BE2C (cell line): ENCODE results near the gene CHRNA4.

ENCODE experiments used
- DNase-seq: peaks from one replicate; pipeline ENCODE4 v3.0.0-alpha.2; 2020
- H3K27me3 ChIP-seq: fragments of 250-450 bp; sonication (Bioruptor Pico); 2 replicates; pipeline ENCODE4 v1.5.1; 2020; ENCODE audit warnings: mild to moderate bottlenecking
- H3K36me3 ChIP-seq: fragments of 250-450 bp; sonication (Bioruptor Pico); 2 replicates; pipeline ENCODE4 v1.5.1; 2020; ENCODE audit warnings: mild to moderate bottlenecking
- H3K4me1 ChIP-seq: fragments of 250-450 bp; sonication (Bioruptor Pico); 2 replicates; pipeline ENCODE4 v1.5.1; 2020
- H3K4me3 ChIP-seq: 2 replicates; pipeline ENCODE4 v1.5.1; 2011; ENCODE audit warnings: low read depth, low read length
- H3K9me3 ChIP-seq: fragments of 250-450 bp; sonication (Bioruptor Pico); 2 replicates; pipeline ENCODE4 v1.5.1; 2020
- TF ChIP-seq, protein P1 (sequence below): IDR thresholded peaks from 2 replicates; pipeline ENCODE4 v1.5.1; 2012; ENCODE audit warnings: mild to moderate bottlenecking, low read depth, low read length

The CHRNA4 gene

DNA sequence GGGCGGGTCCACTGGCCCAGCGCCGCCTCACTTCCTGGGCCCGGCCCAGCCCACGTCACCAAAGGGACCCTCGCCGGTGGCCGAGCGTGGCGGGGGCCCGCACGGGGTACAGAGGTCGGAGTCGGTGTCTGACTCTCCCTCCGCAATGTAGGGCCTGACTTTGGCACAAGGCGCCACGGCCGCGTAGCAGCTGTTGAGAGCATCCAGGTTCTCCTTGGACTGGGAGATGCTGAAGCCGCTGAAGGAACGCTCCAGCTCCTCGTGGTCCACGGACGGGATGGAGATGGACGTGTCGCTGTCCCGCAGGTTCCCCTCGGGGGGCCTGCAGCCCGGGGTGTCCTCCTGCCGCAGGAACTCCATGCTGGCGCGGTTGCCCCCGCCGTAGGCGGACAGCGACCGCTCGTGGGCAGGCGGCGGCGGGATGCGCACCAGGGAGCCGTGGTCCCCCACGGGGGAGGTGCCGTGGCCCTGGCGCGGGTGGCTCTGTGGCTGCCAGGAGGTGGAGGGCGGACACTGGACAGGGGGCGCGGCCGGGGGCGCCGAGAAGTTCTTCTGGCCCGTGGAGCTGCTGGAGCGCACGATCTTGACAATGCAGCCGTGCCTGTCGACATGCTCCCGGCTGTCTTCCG, 45.6 kb upstream of the CHRNA4 start:
- TF ChIP-seq, protein P1, sequence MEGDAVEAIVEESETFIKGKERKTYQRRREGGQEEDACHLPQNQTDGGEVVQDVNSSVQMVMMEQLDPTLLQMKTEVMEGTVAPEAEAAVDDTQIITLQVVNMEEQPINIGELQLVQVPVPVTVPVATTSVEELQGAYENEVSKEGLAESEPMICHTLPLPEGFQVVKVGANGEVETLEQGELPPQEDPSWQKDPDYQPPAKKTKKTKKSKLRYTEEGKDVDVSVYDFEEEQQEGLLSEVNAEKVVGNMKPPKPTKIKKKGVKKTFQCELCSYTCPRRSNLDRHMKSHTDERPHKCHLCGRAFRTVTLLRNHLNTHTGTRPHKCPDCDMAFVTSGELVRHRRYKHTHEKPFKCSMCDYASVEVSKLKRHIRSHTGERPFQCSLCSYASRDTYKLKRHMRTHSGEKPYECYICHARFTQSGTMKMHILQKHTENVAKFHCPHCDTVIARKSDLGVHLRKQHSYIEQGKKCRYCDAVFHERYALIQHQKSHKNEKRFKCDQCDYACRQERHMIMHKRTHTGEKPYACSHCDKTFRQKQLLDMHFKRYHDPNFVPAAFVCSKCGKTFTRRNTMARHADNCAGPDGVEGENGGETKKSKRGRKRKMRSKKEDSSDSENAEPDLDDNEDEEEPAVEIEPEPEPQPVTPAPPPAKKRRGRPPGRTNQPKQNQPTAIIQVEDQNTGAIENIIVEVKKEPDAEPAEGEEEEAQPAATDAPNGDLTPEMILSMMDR: no peak
- DNase-seq: no peak

DNA sequence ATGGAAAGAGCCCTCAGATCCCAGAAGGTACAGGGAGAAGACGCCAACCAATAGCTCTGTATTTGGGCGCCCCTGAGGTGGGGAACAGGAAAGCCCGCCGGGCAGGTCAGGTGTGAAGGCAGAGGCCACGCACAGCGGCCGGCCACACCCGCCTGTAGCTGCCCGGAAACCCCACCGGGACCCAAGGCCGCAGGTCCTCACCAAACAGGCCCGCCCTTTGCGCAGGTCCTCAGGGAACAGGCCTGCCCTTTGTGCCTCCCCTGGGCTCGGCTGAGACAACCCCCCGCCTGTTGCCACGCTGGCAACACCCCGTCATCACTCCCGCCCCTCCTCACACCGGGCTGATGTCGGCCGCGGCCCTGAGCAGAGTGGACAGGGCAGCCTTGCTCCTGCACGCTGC, 44.9 kb upstream of the CHRNA4 start:
- TF ChIP-seq, protein P1: no peak
- Histone ChIP-seq H3K4me1 (no peaks in the 10 kb centered on the region), H3K9me3 (no peaks in the 10 kb centered on the region), H3K27me3 (peaks cover 25% of the 10 kb centered on the region), H3K4me3 (no peak overlapping the region), H3K36me3 (no peaks in the 10 kb centered on the region)
- no peak for DNase-seq

More for the DNA sequence above, 45.6 kb upstream of the CHRNA4 start:
- Histone ChIP-seq H3K27me3 (peaks cover 18% of the 10 kb centered on the region), H3K36me3 (no peaks in the 10 kb centered on the region), H3K4me3 (no peak overlapping the region), H3K9me3 (no peaks in the 10 kb centered on the region), H3K4me1 (no peaks in the 10 kb centered on the region)

DNA sequence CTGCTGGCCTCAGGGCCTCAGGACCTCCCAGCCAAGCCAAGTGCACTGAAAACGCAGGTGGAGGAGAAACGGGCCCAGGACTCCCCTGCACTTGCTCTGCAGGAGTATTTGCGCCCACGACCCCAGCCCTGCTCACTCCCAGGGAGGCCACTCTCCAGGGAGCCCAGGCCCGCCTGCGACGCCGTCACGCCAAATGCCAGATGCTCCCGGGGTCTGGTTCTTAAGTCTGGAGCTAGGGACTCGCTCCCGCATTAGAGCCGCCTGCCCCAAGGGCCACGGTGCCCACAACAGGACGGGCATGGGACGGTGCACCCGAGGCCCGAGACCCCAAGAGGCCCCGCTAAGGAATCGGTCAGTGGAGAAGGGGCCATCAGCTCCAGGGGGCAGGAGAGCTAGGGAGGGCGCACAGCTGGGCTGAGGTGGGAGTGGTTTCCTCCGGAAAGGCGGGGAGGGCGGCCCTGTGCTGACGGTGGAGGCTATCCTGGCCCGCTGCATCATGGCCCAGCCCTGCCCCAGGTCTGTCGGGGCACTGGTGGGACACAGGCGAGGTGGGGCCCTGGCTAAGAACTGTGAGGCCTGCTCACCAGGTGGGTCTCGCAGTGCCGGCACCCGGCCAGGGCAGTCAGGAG, 44.1 kb upstream of the CHRNA4 start:
- TF ChIP-seq, protein P1: no peak
- peaks cover 33% of the 10 kb centered on the region for H3K27me3 ChIP-seq
- H3K4me3 ChIP-seq: no peak overlapping the region
- DNase-seq: peak; percentile 55
- H3K36me3 ChIP-seq: no peaks in the 10 kb centered on the region
- no peaks in the 10 kb centered on the region for H3K9me3 ChIP-seq
- no peaks in the 10 kb centered on the region for H3K4me1 ChIP-seq

DNA sequence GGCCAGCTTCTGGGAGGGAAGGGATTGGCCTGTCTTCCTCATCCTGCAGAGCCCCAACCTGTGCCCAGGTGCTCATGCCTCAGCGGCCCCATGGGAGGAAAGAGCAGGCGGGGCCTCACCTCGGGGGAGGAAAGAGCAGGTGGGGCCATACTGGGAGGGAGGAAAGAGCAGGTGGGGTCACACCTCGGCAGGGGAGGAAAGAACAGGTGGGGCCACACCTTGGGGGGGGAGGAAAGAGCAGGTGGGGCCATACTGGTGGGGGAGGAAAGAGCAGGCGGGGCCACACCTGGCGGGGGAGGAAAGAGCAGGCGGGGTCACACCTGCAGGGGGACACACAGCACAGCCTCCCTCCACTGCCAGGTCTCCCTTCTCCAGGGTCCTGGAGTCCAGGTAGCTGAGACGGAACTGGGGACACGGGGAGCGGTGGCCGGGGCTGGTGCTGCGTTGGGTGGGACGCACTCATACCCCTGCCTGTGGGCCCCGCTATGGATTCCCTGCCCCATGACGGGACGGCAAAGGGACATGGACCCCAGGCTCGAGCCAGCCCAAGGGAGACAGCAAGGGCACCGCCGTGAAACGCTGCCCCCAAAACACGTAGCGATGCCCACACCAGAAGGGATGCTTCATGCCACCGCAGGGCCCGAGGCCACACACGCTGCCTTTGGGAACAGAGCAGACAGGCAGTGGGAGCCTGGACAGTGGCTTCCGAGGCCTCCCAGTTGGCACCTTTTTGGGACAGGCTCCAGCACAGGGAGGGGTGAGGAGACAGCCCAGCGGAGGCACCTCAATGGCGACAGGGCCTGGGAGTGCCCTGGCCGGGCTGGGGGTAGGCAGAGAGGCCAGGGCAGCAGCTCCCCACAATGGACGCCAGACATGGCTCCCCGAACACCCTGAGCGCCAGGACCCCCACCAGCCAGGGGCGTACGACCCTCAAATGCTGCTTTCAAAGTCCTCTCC, 43.3 kb upstream of the CHRNA4 start:
- H3K9me3 ChIP-seq: no peaks in the 10 kb centered on the region
- no peak overlapping the region for H3K4me3 ChIP-seq
- no peaks in the 10 kb centered on the region for H3K36me3 ChIP-seq
- TF ChIP-seq, protein P1: no peak
- peaks cover 41% of the 10 kb centered on the region for H3K27me3 ChIP-seq
- no peaks in the 10 kb centered on the region for H3K4me1 ChIP-seq
- no peak for DNase-seq

DNA sequence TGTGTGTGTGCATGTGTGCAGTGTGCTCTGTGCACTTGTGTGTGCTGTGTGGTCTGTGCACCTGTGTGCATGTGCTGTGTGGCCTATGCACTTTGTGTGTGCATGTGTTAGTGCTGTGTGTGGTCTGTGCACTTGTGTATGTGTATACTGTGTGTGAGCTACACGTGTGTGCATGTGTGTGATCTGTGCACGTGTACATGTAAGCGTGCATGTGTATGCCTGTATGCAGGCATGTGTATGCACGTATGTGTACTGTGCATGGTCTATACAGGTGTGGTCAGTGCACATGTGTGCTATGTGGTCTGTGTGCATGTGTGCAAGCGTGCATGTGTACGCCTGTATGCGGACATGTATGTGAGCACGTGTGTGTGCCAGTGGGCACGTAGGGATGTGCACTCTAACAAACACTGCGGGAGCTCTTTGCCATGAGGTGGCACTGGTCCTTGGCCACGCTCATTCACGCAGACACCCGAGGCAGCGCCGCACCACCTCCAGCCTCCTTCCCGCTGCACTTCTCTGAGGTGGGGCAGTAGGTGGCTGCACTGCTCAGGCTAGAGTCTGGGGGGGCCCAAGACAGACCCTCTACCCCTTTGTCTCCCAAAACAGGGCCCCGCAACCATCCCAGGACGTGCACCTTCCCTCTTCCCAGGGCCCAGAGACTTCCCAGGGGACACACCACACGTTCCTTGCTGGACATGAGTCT, 42.4 kb upstream of the CHRNA4 start:
- TF ChIP-seq, protein P1: no peak
- DNase-seq: no peak
- Histone ChIP-seq H3K4me1 (no peaks in the 10 kb centered on the region), H3K27me3 (peaks cover 49% of the 10 kb centered on the region), H3K4me3 (no peak overlapping the region), H3K9me3 (no peaks in the 10 kb centered on the region), H3K36me3 (no peaks in the 10 kb centered on the region)
